ENCODE measurements around the gene CRAMP1.

The CRAMP1 gene

GRCh38 chr16:1708768-1709180 is 96.6 kb downstream of the CRAMP1 start:
- TF ChIP-seq SPI1 (IDR thresholded peaks at IDR 0.05; ENCODE audit: borderline replicate concordance, low read depth) = no peak
- TF ChIP-seq POLR2AphosphoS5 (IDR thresholded peaks at IDR 0.05; ENCODE audit: low read depth) = no peak
- TF ChIP-seq REST (IDR thresholded peaks at IDR 0.05; ENCODE audit: insufficient replicate concordance, low read depth) = no peak
- TF ChIP-seq GABPA (IDR thresholded peaks at IDR 0.05; ENCODE audit: low read depth) = no peak
- no peak for TF ChIP-seq CTCF (IDR thresholded peaks at IDR 0.05; ENCODE audit: insufficient read depth, low read length)
- no peak overlapping the region for H3K27ac ChIP-seq (replicated peaks)
- H3K27me3 ChIP-seq (ENCODE audit: insufficient read depth, poor library complexity, severe bottlenecking) = no peaks in the 10 kb centered on the region
- no peak overlapping the region for H3K4me3 ChIP-seq (replicated peaks; ENCODE audit: insufficient read depth, low read length)
- no peak for DNase-seq (ENCODE audit: low read depth in 1 of 2, low spot score in 1 of 2)

- no peaks in the 10 kb centered on the region for H3K27me3 ChIP-seq (ENCODE audit: insufficient read depth, poor library complexity, severe bottlenecking)
- no peak overlapping the region for H3K4me3 ChIP-seq (replicated peaks; ENCODE audit: insufficient read depth, low read length)
- no peak overlapping the region for H3K27ac ChIP-seq (replicated peaks)
- TF ChIP-seq GABPA (IDR thresholded peaks at IDR 0.05; ENCODE audit: low read depth) = no peak
- no peak for TF ChIP-seq CTCF (IDR thresholded peaks at IDR 0.05; ENCODE audit: insufficient read depth, low read length)
- no peak for TF ChIP-seq REST (IDR thresholded peaks at IDR 0.05; ENCODE audit: insufficient replicate concordance, low read depth)
- TF ChIP-seq POLR2AphosphoS5 (IDR thresholded peaks at IDR 0.05; ENCODE audit: low read depth) = no peak
- no peak for DNase-seq (ENCODE audit: low read depth in 1 of 2, low spot score in 1 of 2)
These were observed 97.2 kb downstream of the CRAMP1 start for GRCh38 chr16:1709356-1709755.

GRCh38 chr16:1710811-1711507 is 98.8 kb downstream of the CRAMP1 start:
- H3K27ac ChIP-seq (replicated peaks) = no peak overlapping the region
- TF ChIP-seq REST (IDR thresholded peaks at IDR 0.05; ENCODE audit: insufficient replicate concordance, low read depth) = no peak
- no peak for TF ChIP-seq GABPA (IDR thresholded peaks at IDR 0.05; ENCODE audit: low read depth)
- TF ChIP-seq POLR2AphosphoS5 (IDR thresholded peaks at IDR 0.05; ENCODE audit: low read depth) = no peak
- no peak for TF ChIP-seq CTCF (IDR thresholded peaks at IDR 0.05; ENCODE audit: insufficient read depth, low read length)
- TF ChIP-seq SPI1 (IDR thresholded peaks at IDR 0.05; ENCODE audit: borderline replicate concordance, low read depth) = no peak

More at GRCh38 chr16:1710811-1711507, 98.8 kb downstream of the CRAMP1 start:
- Histone ChIP-seq H3K4me3 (replicated peaks; ENCODE audit: insufficient read depth, low read length) (no peak overlapping the region), H3K27me3 (ENCODE audit: insufficient read depth, poor library complexity, severe bottlenecking) (no peaks in the 10 kb centered on the region)
- no peak for DNase-seq (ENCODE audit: low read depth in 1 of 2, low spot score in 1 of 2)

Measured in HL-60 (cell line).